GM18868 (cell line): ENCODE measurements around the gene ATP11C.
A peak's percentile ranks its signal among the peaks of the same experiment; 100 is the strongest.
"Not testable (repeated sequence)": the region's sequence is repeated elsewhere in the genome, so short reads cannot be mapped to it uniquely, and the experiment has no call there.

Experiments
- ATAC-seq: cut with Tn5 transposase; IDR thresholded peaks from one replicate; pipeline ENCODE4 v1.9.1; 2021; ENCODE audit warnings: mild to moderate bottlenecking, moderate library complexity; ENCODE audit not compliant: unreplicated experiment

Gene ATP11C

DNA sequence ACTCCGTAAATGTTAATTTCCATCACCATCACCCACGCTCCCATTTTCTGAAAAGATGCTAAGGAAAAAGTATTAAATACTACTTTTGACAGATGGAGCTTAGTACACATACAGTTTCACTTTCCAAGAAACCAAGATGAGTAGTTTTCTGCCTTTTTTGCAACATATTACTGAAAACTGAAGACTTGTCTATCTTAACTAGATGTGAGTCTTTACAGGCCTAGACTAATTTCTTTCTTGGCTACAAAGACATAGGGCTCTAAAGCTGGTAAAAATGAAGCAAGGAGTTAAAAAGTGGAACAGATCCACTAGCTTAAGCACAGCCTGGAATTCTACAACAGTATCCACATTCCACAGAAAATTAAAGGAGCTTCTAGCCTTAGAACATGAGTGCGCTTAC lies 68.2 kb downstream of the ATP11C start:
- no peak for ATAC-seq

DNA sequence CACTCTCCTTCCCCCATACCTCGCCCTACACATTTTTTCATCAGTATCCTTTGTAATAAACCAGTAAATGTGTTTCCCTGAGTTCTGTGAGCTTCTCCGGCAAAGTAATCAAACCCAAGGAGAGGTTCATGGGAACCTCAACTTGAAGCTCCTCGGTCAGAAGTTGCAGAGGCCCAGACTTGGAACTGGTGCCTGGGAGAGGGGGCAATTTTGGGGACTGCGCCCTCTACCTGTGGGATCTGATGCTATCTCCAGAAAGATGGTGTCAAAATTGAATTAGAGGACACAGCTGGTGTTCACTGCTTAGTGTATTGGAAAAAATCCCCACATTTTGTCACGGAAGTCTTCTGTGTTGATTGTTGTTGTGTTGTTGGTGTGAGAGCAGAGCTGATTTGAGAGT lies 70.6 kb downstream of the ATP11C start:
- no peak for ATAC-seq

DNA sequence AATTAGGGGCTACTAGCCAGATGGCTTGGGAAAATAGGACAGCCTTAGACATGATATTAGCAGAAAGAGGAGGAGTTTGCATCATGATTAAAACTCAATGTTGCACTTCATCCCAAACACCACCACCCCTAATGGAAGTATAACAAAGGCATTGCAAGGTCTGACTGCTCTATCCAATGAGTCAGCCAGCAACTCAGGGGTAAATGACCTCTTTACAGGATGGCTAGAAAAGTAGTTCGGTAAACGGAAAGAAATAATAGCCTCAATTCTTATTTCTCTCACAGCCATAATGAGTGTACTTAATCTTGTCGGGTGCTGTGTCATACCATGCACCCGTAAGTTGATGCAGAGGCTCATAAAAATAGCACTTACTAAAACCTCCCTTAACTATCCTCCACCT lies 76.0 kb downstream of the ATP11C start:
- not testable (repeated sequence) for ATAC-seq

DNA sequence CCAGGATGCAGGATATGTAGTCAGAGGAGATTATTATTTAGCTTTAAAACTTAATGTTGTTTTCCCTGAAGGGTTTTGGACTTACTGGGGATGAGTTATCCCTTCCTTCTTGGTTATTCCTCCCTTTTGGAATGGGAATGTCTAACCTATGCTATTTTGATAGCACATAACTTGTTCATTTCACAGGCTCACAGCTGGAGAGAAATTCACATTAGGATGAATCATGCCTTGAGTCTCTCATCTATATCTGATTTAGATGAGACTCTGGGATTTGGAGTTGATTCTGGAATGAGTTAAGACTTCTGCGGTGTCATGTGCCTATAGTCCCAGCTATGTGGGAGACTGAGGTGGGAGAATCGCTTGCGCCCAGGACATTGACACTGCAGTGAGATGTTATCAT lies 81.1 kb downstream of the ATP11C start:
- no peak for ATAC-seq

DNA sequence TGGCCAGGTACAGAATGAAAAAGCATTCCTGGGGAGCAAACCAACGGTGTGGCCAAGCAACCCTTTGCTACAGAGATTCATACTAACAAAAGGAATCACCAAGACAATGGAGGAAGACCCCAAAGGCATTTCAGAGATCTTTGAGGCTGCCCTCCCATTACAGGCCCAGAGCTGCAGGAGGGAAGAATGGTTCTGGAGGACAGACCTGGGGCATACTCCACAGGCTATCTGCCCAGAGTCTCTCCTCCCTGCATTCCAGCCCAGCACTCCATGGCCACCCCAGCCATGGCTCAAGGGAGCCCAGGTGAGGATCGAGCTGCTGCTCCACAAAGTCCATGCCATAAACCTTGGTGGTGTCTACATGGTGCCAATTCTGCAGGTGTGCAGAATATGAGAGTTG lies 81.9 kb downstream of the ATP11C start:
- ATAC-seq: no peak

DNA sequence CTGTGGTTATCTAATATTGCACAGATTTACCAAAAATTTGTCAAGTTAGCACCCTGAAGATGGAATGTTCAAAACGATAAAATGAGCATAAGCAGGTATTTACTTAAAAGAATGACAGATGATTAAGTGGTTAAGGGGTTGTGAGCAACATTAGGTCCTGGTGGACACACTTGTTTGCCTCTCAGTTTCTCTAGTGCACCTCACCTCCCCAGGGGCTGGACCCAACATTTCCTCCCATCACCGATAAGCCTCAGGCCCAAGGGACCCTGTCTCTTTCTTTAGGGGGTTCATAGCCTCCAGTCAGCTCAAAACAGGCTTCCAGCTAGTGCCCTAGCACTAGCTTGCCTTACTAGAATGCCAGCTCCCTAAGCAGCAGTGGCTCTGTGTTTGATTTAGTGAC lies 88.0 kb downstream of the ATP11C start:
- ATAC-seq: peak; percentile 70

DNA sequence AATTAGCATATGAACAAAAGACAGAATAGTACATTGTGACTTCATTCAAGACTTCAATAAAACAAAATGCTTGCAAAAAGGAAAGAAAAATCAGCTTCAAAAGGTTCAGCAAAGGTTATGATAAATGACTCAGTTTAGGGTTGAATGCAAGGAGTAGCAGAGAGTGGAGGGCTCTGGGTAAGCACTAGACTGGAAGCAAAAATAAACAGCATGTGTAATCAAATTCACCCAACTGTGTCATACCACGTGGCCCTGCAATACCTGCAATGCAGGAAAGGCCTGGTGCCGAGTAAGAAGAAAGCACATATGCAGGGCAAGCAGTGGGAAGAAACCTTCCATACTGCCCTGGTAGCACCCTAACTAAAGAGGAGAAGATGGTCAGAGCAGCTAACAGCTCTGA lies 88.7 kb downstream of the ATP11C start:
- peak; percentile 94 for ATAC-seq

DNA sequence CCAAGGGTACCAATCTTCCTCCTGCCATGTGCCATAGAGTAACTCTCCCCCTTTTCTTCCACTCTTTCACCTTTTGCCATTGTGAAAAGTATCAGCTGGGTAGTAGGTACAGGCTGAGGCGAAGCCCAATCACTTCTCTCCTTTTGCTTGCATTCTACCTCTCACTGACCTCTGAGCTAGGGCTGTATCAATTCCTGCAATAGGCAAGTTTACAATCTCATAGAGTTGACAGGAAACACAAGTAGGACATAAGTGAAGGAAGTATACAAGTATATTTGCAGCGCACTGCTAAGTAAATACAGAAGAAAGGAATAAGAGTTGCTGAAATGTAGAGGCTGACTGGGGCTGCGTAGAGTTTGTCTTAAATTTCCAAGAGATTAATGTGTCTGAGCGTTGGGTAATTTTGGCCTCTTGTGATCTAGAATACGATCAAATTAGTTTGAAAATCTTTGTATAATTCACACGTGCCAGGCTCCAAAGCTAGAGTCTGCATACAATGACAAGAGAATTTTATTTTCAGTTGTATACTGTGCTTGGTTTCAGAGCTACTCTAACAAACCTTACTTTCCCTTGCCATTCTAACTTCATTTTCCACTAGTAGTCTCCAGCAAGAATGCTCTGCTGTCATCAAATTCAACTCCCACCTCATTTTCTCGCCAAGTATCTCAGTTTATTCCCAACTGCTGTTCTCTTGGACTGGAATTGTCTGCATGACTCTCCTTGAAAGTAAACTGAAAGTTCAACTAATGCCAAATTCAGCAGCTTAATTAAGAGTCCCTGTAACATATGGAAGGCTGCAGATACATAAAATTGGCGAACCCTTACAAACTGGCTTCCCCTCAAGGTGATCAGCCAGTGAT lies 90.3 kb downstream of the ATP11C start:
- ATAC-seq: no peak

DNA sequence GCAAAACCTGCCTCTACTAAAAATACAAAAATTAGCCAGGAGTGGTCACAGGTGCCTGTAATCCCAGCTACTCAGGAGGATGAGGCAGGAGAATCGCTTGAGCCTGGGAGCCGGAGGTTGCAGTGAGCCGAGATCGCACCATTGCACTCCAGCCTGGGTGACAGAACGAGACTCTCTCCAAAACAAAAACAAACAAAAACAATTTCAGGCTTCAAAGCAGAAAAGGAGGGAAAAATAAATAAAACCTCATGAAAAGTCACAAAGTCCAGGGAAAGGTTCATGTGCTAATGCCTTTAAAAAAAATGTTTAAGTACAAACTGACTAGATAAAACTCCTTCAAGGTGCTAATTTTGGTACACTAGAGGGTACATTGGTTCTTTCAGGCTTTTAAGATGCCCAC lies 96.5 kb downstream of the ATP11C start:
- not testable (repeated sequence) for ATAC-seq

DNA sequence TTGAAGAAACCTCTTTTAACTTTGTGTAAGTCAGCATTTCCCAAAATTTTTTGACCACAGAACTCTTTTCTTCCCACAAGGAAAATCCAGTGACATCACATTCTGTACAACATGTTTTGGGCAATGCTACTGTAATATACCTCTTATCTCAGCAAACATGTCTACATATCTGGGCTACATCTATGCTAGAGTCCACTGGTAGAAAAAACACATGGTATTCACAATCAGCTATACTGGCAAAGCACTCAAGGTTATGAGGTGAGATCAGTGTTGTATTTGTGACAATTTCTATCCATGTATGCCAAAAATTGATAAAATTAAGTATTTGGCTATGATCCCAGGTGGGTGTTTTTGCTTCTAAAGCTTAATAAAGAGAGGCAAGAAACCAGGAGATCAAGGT lies 98.0 kb downstream of the ATP11C start:
- ATAC-seq: no peak

DNA sequence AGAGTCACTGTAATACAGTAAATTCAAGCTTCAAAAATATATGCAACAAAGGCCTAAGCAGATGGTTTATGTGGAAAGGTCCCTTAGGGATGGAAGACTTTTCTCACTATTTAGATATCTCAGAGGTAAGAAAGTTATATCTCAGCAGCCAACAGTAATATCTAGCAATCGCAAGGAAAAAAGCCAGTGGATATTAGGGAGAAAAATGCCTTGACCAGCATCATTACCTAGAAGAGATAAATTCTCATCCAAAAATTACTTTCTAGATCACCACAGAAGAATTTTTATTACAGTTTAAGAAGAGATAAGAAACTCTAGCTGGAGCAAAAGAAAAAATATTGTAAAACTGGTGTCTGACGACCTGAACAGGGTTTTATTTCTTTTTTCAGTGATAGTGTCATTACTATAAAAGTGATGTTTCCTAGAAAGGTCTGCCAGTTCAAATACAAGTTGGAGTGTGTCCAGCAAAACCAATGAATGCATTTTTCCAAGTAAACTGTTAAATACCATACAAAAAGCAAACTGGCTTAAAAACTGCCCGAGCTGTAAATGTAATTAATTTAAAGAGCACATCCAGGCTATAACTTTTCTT lies 100.0 kb downstream of the ATP11C start:
- ATAC-seq: no peak

DNA sequence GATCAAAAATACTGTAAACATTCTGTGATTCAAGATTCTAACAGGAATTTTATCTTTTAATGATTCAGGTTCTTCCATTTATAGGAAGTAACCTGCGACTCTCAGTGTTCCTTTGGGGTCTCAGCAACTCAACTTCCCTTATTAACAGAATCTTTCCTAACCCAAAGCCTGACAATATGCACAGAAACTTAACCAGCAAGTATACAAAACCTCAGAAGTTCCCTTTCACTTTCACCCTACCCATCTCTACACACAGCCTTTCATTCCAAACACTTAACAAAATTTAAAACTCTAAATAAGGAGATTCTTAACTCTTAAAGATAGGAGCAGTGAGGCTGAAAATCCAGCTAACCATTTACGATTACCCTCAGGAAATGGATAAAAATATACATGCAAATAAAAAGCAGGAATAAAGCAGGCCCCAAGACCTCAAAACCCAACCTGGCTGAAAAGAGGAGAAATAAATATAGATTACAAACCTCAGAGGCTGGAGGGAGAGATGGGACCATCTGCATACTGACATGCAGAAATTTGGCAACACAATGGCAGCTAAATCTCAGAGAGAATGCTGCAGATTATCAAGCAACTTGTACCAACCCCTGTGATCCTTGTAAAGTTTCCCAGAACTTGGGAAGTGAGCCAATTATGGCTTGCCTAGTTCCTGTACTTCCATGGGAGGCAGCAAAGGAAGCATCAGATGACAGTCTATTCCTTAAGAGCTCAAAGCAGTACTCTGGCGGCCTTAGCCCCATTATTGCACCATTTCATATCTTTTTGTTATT lies 101.0 kb downstream of the ATP11C start:
- ATAC-seq: peak; percentile 92

DNA sequence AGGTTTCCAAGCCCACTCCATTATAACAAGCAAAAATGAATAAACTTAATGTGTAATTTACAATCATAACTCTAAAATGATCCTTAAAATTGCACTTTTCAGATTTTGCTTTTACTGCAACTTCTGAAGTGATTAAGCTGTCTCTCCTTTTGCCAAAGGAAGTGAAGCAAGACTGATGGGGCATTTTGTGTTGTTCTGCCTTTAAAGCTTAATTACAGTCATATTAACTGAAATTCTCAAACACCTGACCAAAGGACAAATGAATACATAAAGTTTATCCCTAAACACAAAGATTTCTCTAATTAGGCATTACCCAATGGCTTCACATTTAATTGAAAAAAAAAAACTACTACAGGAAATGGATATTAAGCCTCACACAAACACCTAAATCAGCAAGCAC lies 101.8 kb downstream of the ATP11C start:
- ATAC-seq: no peak

DNA sequence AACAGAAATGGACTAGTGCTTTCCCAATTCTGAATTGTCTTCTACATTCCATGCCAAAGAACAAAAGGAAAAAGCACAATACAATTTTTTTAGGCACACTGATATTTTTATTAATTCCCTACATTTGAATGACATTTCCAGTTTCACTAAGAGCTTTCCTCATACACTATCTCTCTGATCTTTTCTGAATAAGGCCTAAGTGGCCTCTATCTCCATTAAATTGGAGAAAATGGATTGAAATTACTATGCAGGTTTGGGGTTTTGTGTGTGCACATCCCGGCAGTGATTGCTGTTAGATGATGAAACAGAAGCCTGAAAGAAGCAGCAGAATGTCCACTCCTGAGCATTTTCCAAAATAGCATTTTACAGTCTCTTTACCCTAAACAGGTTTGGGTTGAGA lies 104.0 kb downstream of the ATP11C start:
- no peak for ATAC-seq

DNA sequence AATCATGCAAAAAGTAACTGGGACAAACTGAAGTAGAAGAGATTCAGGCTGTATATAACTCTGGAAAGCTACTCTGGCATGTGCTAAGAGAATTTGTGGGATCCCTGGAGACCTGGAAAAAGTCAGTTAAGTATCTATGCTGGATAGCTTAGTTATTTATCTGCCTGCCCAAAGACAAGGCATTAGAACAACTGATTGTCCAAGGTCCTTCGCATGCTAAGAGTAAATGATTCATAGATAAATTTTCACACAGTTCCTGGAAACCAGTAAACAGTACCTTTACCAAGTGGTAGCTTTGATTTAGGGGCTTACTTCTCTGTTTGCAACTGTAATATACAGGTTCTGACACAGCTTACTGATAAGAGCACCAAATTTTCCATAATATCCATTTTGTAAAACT lies 104.8 kb downstream of the ATP11C start:
- no peak for ATAC-seq

DNA sequence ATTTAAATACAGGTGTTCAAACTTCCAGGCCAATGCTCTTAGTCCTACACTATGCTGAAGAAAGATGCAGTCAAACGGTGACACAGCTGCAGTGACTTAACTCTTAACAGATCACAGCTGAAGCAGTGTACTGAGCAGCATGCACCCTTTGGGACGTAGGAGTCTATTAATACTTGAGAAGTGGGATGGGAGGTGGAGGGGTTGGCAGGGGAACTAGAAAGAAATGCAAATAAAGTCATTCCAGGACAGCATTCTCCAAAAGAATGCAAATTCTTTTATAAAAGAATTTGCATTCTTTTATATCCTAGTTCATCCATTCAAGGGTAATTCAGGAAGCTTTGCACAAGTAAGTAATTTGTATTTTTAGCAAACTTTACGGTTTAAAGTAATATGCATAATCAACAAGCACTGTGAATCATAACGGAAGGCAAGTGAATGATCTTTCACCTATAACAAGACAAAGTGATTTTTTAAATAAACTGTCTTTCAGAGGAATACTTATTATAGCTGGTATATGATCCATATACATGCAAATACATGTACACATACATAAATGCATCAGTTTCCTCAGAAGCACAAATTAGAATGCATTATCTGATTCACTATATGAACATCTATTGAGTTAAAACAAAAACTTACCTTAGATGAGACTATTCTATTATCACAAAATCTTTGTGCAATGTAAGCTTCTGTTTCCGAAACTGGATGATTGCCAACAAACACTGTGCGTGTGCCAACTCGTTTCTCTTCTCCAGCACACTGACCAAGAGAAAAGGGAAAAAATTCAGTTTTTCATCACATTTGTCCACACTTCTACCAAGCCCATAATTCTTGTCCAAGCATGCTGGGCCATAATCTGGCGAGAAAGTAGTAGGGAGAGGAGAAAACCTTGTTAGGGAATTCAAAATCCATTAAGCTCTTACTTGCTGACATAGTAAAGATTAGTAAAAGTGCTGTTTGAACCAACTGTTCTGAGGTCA lies 106.5 kb downstream of the ATP11C start:
- ATAC-seq: peak; percentile 67

DNA sequence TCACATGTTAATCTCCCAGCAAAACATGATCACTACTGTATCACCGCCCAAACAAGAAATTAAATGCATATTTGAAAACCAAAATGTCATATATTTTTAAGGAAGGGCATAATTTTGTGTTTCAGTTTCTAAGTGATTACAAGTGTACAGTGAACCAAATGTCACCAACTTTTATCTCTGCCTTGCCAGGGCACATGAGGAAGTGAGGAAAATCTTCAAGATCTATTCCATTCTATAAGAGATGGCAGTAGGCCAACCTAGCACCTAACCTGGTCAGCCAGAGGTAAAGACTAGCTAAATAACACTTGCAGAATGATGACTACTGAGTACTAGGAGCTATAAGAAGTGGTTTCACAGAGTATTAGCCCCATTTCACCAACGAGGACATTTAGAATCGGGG lies 107.2 kb downstream of the ATP11C start:
- peak; percentile 61 for ATAC-seq

DNA sequence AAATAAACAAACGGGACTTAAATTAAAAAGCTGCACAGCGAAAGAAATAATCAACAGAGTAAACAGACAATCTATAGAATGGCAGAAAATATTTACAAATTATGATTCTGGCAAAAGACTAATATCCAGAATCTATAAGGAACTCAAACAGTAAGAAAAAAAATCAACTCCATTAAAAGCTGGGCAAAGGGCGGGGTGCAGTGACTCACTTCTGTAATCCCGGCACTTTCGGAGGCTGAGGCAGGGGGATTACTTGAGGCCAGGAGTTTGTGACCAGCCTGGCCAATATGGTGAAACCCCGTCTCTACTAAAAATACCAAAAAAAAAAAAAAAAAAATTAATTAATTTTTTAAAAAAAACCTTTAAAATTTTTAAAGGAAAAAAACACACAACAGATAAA lies 109.0 kb downstream of the ATP11C start:
- no peak for ATAC-seq

DNA sequence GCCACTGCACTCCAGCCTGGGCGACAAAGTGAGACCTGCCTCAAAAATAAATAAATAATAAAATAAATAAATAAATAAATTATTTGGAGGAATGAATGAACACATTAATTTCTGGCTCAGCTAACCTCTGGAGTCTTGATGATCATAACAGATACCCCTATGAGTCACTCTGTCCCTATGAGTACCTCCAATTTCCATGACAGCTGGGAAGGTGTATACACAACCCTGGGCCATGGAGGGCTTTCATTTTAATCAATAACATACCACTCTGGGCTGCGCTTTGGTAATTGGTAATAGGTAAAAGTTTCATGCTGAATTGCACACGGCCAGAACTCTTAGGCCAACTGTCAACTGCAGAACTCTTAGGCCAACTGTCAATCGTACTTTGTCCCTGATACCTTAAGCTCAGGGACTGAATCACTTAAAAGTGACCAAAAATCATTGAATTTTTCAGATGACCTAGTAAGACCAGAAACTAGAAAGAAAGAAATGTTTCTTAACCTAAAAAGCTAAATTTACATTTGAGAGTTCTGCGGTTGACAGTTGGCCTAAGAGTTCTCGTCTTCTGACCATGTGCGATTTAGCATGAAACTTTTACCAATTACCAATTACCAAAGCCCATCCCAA lies 112.4 kb downstream of the ATP11C start:
- no peak for ATAC-seq

DNA sequence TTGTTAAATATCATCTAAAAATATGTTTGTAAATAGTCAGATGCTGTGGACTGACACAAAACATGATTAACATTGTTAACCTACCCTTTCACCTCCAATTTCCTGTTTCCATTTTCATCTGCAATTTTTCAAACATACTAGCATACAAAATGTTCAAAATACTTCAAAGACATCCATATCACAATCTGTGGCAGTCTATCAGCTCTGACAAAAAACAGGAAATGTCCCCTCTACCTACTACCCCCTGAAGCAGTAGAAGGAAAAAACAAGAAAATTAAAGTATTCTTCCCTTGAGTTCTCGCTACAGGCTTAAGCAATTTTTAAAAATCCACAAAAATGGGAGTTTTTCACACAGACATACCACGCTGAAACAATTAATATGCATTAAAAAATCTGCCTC lies 116.6 kb downstream of the ATP11C start:
- no peak for ATAC-seq
